ENCODE results near the gene SMO. TPM values are rescaled to one million over a fixed set of nuclear protein-coding genes. Genes with fewer than 3 reads are reported as not detected.
"Not testable (repeated sequence)": the region's sequence is repeated elsewhere in the genome, so short reads cannot be mapped to it uniquely, and the experiment has no call there.

SMO gene
- total RNA-seq, 4 donors from 2014 or later, result 13.8 to 34.5 (median 18.1) TPM

DNA sequence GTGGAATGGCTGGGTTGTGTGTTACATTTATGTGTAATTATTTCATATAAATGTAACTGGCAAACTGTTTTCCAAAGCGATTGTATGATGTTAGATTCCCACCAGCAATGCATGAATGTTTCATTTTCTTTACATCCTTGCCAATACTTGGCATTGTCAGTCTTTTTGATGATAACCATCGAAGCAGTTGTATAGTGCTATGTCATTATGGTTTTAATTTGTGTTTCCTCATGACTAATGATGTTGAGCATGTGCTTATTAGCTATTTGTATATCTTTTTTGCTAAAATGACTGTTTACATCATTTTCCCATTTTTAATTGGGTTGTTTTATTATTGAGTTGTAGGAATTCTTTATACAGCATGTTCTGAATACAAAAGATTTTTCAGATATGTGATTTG, 58.7 kb downstream of the SMO start:
- Histone ChIP-seq H3K27me3 (no peaks in the 10 kb centered on the region), H3K9me3 (no peaks in the 10 kb centered on the region), H3K27ac (no peak overlapping the region), H3K4me1 (peaks cover 7% of the 10 kb centered on the region), H3K36me3 (no peaks in the 10 kb centered on the region), H3K4me3 (no peak overlapping the region)
- TF ChIP-seq, protein P1, sequence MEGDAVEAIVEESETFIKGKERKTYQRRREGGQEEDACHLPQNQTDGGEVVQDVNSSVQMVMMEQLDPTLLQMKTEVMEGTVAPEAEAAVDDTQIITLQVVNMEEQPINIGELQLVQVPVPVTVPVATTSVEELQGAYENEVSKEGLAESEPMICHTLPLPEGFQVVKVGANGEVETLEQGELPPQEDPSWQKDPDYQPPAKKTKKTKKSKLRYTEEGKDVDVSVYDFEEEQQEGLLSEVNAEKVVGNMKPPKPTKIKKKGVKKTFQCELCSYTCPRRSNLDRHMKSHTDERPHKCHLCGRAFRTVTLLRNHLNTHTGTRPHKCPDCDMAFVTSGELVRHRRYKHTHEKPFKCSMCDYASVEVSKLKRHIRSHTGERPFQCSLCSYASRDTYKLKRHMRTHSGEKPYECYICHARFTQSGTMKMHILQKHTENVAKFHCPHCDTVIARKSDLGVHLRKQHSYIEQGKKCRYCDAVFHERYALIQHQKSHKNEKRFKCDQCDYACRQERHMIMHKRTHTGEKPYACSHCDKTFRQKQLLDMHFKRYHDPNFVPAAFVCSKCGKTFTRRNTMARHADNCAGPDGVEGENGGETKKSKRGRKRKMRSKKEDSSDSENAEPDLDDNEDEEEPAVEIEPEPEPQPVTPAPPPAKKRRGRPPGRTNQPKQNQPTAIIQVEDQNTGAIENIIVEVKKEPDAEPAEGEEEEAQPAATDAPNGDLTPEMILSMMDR (IDR thresholded peaks at IDR 0.05), result no peak
- TF ChIP-seq POLR2A (IDR thresholded peaks at IDR 0.05), result no peak
- TF ChIP-seq POLR2AphosphoS5 (IDR thresholded peaks at IDR 0.05), result no peak
- no peak for TF ChIP-seq EP300 (IDR thresholded peaks at IDR 0.05)
- 39% methylated on average over 2 of the region's 2 CpGs for whole genome bisulfite sequencing
- DNase-seq (ENCODE audit: low spot score in 2 of 2), result no peak

DNA sequence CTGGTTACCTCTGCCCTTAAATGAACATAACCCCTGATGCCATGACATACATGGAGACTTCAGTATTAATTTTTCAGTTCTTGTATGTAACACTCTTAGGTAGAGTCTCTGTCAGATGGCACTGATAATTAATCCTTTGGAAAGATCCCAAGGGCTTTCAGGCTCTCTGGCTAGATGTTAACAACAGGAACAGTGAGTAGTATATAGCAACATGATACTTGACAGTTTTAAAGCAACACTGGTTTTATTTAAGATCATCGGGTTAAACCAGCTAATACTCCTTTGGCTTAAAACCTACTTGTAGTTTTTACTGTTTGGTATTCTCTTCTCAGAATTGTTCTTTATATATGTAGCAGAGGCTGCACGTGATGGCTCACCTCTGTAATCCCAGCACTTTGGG, 63.7 kb downstream of the SMO start:
- Histone ChIP-seq H3K36me3 (no peaks in the 10 kb centered on the region), H3K27ac (no peak overlapping the region), H3K9me3 (no peaks in the 10 kb centered on the region), H3K4me1 (peaks cover 16% of the 10 kb centered on the region), H3K27me3 (no peaks in the 10 kb centered on the region), H3K4me3 (no peak overlapping the region)
- TF ChIP-seq POLR2AphosphoS5 (IDR thresholded peaks at IDR 0.05) (no peak), EP300 (IDR thresholded peaks at IDR 0.05) (no peak), POLR2A (IDR thresholded peaks at IDR 0.05) (no peak)
- TF ChIP-seq, protein P1 (IDR thresholded peaks at IDR 0.05), result no peak
- 43% methylated on average over 2 of the region's 2 CpGs for WGBS
- DNase-seq (ENCODE audit: low spot score in 2 of 2), result no peak

DNA sequence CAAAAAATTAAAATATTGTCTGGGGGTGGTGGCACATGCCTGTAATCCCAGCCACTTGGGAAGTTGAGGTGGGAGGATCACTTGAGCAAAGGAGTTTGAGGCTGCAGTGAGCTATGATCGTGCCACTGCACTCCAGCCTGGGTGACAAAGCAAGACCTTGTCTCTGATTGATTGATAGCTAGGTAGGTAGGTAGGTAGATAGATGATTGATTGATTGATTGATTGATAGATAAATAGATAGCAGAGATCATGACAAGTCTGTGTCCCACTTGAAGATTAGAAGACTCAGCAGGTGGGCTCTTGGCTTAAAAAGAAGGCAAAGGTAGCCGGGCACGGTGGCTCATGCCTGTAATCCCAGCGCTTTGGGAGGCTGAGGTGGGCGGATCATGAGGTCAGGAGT, 64.2 kb downstream of the SMO start:
- H3K27ac ChIP-seq; H3K4me3 ChIP-seq; H3K36me3 ChIP-seq; DNase-seq (ENCODE audit: low spot score in 2 of 2); H3K9me3 ChIP-seq; H3K27me3 ChIP-seq: not testable (repeated sequence)
- peaks cover 16% of the 10 kb centered on the region for H3K4me1 ChIP-seq
- 95% methylated on average over 5 of the region's 5 CpGs for WGBS

DNA sequence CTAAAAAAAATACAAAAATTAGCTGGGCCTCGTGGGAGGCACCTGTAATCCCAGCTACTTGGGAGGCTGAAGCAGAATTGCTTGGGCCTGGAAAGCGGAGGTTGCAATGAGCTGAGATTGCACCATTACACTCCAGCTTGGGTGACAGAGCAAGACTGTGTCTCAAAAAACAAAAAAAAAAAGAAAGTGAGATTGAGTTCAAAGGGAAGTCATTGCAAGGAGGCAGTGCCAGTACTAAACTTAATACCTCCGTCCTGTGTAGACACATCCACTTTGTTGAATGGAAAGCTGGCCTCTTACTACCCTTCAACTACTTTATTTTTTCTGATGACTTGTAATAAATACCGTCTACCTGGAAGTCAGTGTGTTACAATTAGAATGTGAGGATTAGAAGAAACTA, 67.4 kb downstream of the SMO start:
- Histone ChIP-seq H3K36me3 (no peaks in the 10 kb centered on the region), H3K27ac (no peak overlapping the region), H3K9me3 (no peaks in the 10 kb centered on the region), H3K4me1 (peaks cover 25% of the 10 kb centered on the region), H3K4me3 (no peak overlapping the region), H3K27me3 (no peaks in the 10 kb centered on the region)
- DNase-seq (ENCODE audit: low spot score in 2 of 2), result no peak
- TF ChIP-seq POLR2A (IDR thresholded peaks at IDR 0.05), result no peak
- no peak for TF ChIP-seq EP300 (IDR thresholded peaks at IDR 0.05)
- TF ChIP-seq, protein P1 (IDR thresholded peaks at IDR 0.05), result no peak
- no peak for TF ChIP-seq POLR2AphosphoS5 (IDR thresholded peaks at IDR 0.05)
- 85% methylated on average over 4 of the region's 4 CpGs for WGBS

DNA sequence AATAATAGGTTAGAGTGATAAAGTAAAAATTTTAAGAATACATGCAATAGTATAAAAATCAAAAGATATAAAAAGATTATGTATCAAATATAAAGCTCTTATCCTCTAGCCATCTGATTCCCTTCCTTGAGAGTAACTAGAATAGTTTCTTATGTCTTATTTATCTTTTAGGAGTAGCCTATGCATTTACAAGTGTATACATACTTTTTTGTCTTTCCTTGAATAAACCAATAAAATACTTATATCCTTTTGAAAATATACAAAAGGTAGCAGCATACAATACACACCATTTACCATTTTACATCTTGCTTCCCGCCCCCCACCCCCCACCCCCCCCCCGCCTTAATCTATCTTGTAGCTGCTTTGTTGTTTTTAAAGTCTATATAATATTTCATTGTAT, 67.8 kb downstream of the SMO start:
- WGBS, result 89% methylated on average over 2 of the region's 2 CpGs
- Histone ChIP-seq H3K36me3 (no peaks in the 10 kb centered on the region), H3K4me1 (peaks cover 25% of the 10 kb centered on the region), H3K4me3 (no peak overlapping the region), H3K27ac (no peak overlapping the region), H3K9me3 (no peaks in the 10 kb centered on the region), H3K27me3 (no peaks in the 10 kb centered on the region)
- DNase-seq (ENCODE audit: low spot score in 2 of 2), result no peak
- TF ChIP-seq EP300 (IDR thresholded peaks at IDR 0.05) (no peak), POLR2AphosphoS5 (IDR thresholded peaks at IDR 0.05) (no peak), POLR2A (IDR thresholded peaks at IDR 0.05) (no peak)
- TF ChIP-seq, protein P1 (IDR thresholded peaks at IDR 0.05), result no peak

DNA sequence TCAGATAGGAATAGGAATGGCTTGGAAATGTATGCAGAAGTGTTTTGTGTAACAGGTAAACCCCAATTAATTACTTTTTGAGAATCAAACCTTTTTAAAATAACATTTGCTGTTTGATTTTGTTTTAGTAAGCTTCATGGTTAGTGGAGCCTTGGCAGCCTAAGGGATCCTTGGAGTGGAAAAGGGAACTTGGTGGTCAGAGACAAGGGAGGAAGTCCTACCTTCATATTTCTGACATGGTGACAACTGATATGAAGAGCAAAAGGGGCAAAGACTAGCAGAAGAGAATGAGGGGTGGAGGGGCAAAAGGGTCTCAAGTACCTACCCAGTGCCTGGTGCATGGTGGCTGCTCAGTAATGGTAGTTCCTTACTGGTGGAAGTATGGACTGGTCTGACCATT, 68.7 kb downstream of the SMO start:
- TF ChIP-seq POLR2AphosphoS5 (IDR thresholded peaks at IDR 0.05), result no peak
- TF ChIP-seq, protein P1 (IDR thresholded peaks at IDR 0.05), result no peak
- TF ChIP-seq EP300 (IDR thresholded peaks at IDR 0.05), result no peak
- TF ChIP-seq POLR2A (IDR thresholded peaks at IDR 0.05), result no peak
- Histone ChIP-seq H3K36me3 (no peaks in the 10 kb centered on the region), H3K4me3 (no peak overlapping the region), H3K9me3 (no peaks in the 10 kb centered on the region), H3K4me1 (peaks cover 18% of the 10 kb centered on the region), H3K27ac (no peak overlapping the region), H3K27me3 (no peaks in the 10 kb centered on the region)
- DNase-seq (ENCODE audit: low spot score in 2 of 2), result no peak
